SK-N-SH (cell line): Measurements from ENCODE around the gene FMO3.

Source experiments
- CHD2 ChIP-seq: fragments of 150-350 bp; IDR thresholded peaks from 2 replicates; pipeline ENCODE4 v1.6.1; 2018; ENCODE audit warnings: low read length; ENCODE audit not compliant: partially characterized antibody
- GABPA ChIP-seq: IDR thresholded peaks from 2 replicates; pipeline ENCODE4 v1.4.0; 2012; ENCODE audit warnings: low read depth, mild to moderate bottlenecking
- JUND ChIP-seq: IDR thresholded peaks from 2 replicates; pipeline ENCODE4 v1.4.0; 2012
- MEF2A ChIP-seq: IDR thresholded peaks from 2 replicates; pipeline ENCODE4 v1.4.0; 2012; ENCODE audit warnings: low read depth, borderline replicate concordance
- NRF1 ChIP-seq: IDR thresholded peaks from 2 replicates; pipeline ENCODE4 v1.6.1; 2012; ENCODE audit warnings: low read depth, mild to moderate bottlenecking, low read length
- POLR2AphosphoS5 ChIP-seq: IDR thresholded peaks from 2 replicates; pipeline ENCODE4 v1.6.1; 2012; ENCODE audit warnings: low read depth, low read length
- RCOR1 ChIP-seq: fragments of 150-350 bp; IDR thresholded peaks from 2 replicates; pipeline ENCODE4 v1.6.1; 2017; ENCODE audit warnings: antibody characterized with exemption, low read length
- RFX5 ChIP-seq: IDR thresholded peaks from 2 replicates; pipeline ENCODE4 v1.6.1; 2012; ENCODE audit warnings: mild to moderate bottlenecking, improper control_type of control experiment, low read length
- RXRA ChIP-seq: IDR thresholded peaks from 2 replicates; pipeline ENCODE4 v1.4.0; 2012; ENCODE audit warnings: low read depth, mild to moderate bottlenecking, borderline replicate concordance
- SIN3A ChIP-seq: IDR thresholded peaks from 2 replicates; pipeline ENCODE4 v1.6.1; 2012; ENCODE audit warnings: low read depth, mild to moderate bottlenecking, low read length, moderate library complexity, borderline replicate concordance
- TF ChIP-seq, protein P1 (sequence below): fragments of 200-600 bp; sonication (generic); IDR thresholded peaks from 2 replicates; pipeline ENCODE4 v1.6.1; 2017; ENCODE audit warnings: antibody characterized with exemption, mild to moderate bottlenecking, moderate library complexity
- TF ChIP-seq, protein P2 (sequence below): fragments of 150-350 bp; IDR thresholded peaks from 2 replicates; pipeline ENCODE4 v1.6.1; 2017; ENCODE audit warnings: antibody characterized with exemption, low read length, low read depth, borderline replicate concordance
- TF ChIP-seq, protein P3 (sequence below): IDR thresholded peaks from 2 replicates; pipeline ENCODE4 v1.6.1; 2012; ENCODE audit warnings: mild to moderate bottlenecking, low read depth, low read length, moderate library complexity
- TF ChIP-seq, protein P4 (sequence below): IDR thresholded peaks from 2 replicates; pipeline ENCODE4 v1.4.0; 2012; ENCODE audit warnings: low read depth, borderline replicate concordance

DNA sequence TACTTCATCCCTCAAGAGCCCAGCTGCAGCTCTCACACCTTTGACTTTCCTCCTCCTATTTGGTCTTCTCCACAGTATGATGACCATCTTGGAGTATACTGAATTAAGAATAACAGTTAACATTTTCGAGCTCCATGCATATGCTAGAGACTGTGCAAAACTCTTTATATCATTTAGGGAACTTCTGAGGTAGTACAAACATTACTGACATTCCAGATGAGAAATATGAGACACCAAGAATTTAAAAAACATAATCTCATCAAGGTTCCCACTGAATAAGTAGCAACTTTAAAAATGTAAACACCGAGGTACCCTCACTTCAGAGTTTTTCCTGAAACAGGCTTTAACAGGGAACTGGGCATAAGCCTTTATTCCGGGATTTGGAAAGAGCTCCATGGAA, 22.7 kb downstream of the FMO3 start:
- no peak for TF ChIP-seq POLR2AphosphoS5
- TF ChIP-seq JUND = no peak
- TF ChIP-seq, protein P1, sequence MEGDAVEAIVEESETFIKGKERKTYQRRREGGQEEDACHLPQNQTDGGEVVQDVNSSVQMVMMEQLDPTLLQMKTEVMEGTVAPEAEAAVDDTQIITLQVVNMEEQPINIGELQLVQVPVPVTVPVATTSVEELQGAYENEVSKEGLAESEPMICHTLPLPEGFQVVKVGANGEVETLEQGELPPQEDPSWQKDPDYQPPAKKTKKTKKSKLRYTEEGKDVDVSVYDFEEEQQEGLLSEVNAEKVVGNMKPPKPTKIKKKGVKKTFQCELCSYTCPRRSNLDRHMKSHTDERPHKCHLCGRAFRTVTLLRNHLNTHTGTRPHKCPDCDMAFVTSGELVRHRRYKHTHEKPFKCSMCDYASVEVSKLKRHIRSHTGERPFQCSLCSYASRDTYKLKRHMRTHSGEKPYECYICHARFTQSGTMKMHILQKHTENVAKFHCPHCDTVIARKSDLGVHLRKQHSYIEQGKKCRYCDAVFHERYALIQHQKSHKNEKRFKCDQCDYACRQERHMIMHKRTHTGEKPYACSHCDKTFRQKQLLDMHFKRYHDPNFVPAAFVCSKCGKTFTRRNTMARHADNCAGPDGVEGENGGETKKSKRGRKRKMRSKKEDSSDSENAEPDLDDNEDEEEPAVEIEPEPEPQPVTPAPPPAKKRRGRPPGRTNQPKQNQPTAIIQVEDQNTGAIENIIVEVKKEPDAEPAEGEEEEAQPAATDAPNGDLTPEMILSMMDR = no peak
- no peak for TF ChIP-seq NRF1
- no peak for TF ChIP-seq CHD2
- no peak for TF ChIP-seq SIN3A
- TF ChIP-seq RXRA = no peak
- TF ChIP-seq, protein P2, sequence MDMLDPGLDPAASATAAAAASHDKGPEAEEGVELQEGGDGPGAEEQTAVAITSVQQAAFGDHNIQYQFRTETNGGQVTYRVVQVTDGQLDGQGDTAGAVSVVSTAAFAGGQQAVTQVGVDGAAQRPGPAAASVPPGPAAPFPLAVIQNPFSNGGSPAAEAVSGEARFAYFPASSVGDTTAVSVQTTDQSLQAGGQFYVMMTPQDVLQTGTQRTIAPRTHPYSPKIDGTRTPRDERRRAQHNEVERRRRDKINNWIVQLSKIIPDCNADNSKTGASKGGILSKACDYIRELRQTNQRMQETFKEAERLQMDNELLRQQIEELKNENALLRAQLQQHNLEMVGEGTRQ = no peak
- no peak for TF ChIP-seq RCOR1
- no peak for TF ChIP-seq GABPA
- TF ChIP-seq, protein P3, sequence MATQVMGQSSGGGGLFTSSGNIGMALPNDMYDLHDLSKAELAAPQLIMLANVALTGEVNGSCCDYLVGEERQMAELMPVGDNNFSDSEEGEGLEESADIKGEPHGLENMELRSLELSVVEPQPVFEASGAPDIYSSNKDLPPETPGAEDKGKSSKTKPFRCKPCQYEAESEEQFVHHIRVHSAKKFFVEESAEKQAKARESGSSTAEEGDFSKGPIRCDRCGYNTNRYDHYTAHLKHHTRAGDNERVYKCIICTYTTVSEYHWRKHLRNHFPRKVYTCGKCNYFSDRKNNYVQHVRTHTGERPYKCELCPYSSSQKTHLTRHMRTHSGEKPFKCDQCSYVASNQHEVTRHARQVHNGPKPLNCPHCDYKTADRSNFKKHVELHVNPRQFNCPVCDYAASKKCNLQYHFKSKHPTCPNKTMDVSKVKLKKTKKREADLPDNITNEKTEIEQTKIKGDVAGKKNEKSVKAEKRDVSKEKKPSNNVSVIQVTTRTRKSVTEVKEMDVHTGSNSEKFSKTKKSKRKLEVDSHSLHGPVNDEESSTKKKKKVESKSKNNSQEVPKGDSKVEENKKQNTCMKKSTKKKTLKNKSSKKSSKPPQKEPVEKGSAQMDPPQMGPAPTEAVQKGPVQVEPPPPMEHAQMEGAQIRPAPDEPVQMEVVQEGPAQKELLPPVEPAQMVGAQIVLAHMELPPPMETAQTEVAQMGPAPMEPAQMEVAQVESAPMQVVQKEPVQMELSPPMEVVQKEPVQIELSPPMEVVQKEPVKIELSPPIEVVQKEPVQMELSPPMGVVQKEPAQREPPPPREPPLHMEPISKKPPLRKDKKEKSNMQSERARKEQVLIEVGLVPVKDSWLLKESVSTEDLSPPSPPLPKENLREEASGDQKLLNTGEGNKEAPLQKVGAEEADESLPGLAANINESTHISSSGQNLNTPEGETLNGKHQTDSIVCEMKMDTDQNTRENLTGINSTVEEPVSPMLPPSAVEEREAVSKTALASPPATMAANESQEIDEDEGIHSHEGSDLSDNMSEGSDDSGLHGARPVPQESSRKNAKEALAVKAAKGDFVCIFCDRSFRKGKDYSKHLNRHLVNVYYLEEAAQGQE = no peak
- TF ChIP-seq MEF2A = no peak
- TF ChIP-seq, protein P4, sequence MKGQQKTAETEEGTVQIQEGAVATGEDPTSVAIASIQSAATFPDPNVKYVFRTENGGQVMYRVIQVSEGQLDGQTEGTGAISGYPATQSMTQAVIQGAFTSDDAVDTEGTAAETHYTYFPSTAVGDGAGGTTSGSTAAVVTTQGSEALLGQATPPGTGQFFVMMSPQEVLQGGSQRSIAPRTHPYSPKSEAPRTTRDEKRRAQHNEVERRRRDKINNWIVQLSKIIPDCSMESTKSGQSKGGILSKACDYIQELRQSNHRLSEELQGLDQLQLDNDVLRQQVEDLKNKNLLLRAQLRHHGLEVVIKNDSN = no peak
- no peak for TF ChIP-seq RFX5
